Memory B cell (primary cell): ENCODE data around the gene FARP1.
A peak's percentile ranks its signal among the peaks of the same experiment; 100 is the strongest.

Source experiments
- ATAC-seq: fragments of 150-1000 bp; cut with Tn5 transposase; 2 replicates; pipeline ENCODE4 v1.10.0; 2021; ENCODE audit warnings: low read depth, mild to moderate bottlenecking, moderate library complexity
- DNase-seq, 2 donors: peaks; one replicate each; pipeline ENCODE4 v3.0.0; 2022; ENCODE audit warnings: low spot score in 2 of 2
- H3K27ac Mint-ChIP-seq: one replicate; pipeline ENCODE4 v1.8.0; 2022; ENCODE audit warnings: mild to moderate bottlenecking, moderate library complexity, mixed read lengths
- H3K27me3 Mint-ChIP-seq: one replicate; pipeline ENCODE4 v1.8.0; 2022; ENCODE audit warnings: mixed read lengths
- H3K36me3 Mint-ChIP-seq: one replicate; pipeline ENCODE4 v1.8.0; 2022; ENCODE audit warnings: mild to moderate bottlenecking, mixed read lengths
- H3K4me1 Mint-ChIP-seq: one replicate; pipeline ENCODE4 v1.8.0; 2022; ENCODE audit warnings: mixed read lengths
- H3K4me3 Mint-ChIP-seq: one replicate; pipeline ENCODE4 v1.8.0; 2022; ENCODE audit warnings: mild to moderate bottlenecking, moderate library complexity, mixed read lengths
- H3K9me3 Mint-ChIP-seq: one replicate; pipeline ENCODE4 v1.8.0; 2022; ENCODE audit warnings: mixed read lengths

FARP1 gene

GRCh38 chr13:98441056-98441676 is 298.3 kb downstream of the FARP1 start:
- H3K4me3 Mint-ChIP-seq = no peak overlapping the region
- DNase-seq (no peak), ATAC-seq (no peak)
- H3K4me1 Mint-ChIP-seq = peaks cover 15% of the 10 kb centered on the region
- no peaks in the 10 kb centered on the region for H3K36me3 Mint-ChIP-seq
- no peak overlapping the region for H3K27ac Mint-ChIP-seq
- peaks cover 7% of the 10 kb centered on the region for H3K27me3 Mint-ChIP-seq
- no peaks in the 10 kb centered on the region for H3K9me3 Mint-ChIP-seq

GRCh38 chr13:98442391-98443230 is 299.7 kb downstream of the FARP1 start:
- Mint-ChIP-seq H3K9me3 (no peaks in the 10 kb centered on the region), H3K27me3 (peaks cover 2% of the 10 kb centered on the region), H3K27ac (peak overlapping the region; percentile 15), H3K4me3 (no peak overlapping the region), H3K36me3 (no peaks in the 10 kb centered on the region), H3K4me1 (peaks cover 15% of the 10 kb centered on the region)
- DNase-seq = no peak
- no peak for ATAC-seq

GRCh38 chr13:98443329-98443728 is 300.4 kb downstream of the FARP1 start:
- Mint-ChIP-seq H3K36me3 (no peaks in the 10 kb centered on the region), H3K27ac (peak overlapping the region; percentile 35), H3K4me1 (peaks cover 16% of the 10 kb centered on the region), H3K4me3 (no peak overlapping the region), H3K9me3 (no peaks in the 10 kb centered on the region), H3K27me3 (peaks cover 2% of the 10 kb centered on the region)
- no peak for DNase-seq
- no peak for ATAC-seq

GRCh38 chr13:98443800-98444325 is 301.0 kb downstream of the FARP1 start:
- ATAC-seq (no peak), DNase-seq (no peak)
- no peak overlapping the region for H3K27ac Mint-ChIP-seq
- H3K9me3 Mint-ChIP-seq = no peaks in the 10 kb centered on the region
- no peak overlapping the region for H3K4me3 Mint-ChIP-seq
- peaks cover 22% of the 10 kb centered on the region for H3K4me1 Mint-ChIP-seq
- H3K27me3 Mint-ChIP-seq = no peaks in the 10 kb centered on the region
- no peaks in the 10 kb centered on the region for H3K36me3 Mint-ChIP-seq

- no peak for DNase-seq
- Mint-ChIP-seq H3K27me3 (no peaks in the 10 kb centered on the region), H3K4me3 (no peak overlapping the region)
These were observed 301.5 kb downstream of the FARP1 start for GRCh38 chr13:98444381-98444780.

GRCh38 chr13:98445340-98446233 is 302.7 kb downstream of the FARP1 start:
- no peaks in the 10 kb centered on the region for H3K27me3 Mint-ChIP-seq
- H3K36me3 Mint-ChIP-seq = no peaks in the 10 kb centered on the region
- peak; percentile 87 for ATAC-seq
- peak; percentile 79 to 89 for DNase-seq
- peak overlapping the region; percentile 76 for H3K4me3 Mint-ChIP-seq
- peak overlapping the region; percentile 68 for H3K27ac Mint-ChIP-seq
- no peaks in the 10 kb centered on the region for H3K9me3 Mint-ChIP-seq
- H3K4me1 Mint-ChIP-seq = peaks cover 24% of the 10 kb centered on the region

More at GRCh38 chr13:98444381-98444780, 301.5 kb downstream of the FARP1 start:
- Mint-ChIP-seq H3K27ac (no peak overlapping the region), H3K4me1 (peaks cover 24% of the 10 kb centered on the region), H3K9me3 (no peaks in the 10 kb centered on the region), H3K36me3 (no peaks in the 10 kb centered on the region)
- ATAC-seq = no peak

- peak overlapping the region; percentile 68 for H3K27ac Mint-ChIP-seq
- no peaks in the 10 kb centered on the region for H3K27me3 Mint-ChIP-seq
- H3K36me3 Mint-ChIP-seq = no peaks in the 10 kb centered on the region
- ATAC-seq (no peak), DNase-seq (no peak)
- H3K9me3 Mint-ChIP-seq = no peaks in the 10 kb centered on the region
- H3K4me1 Mint-ChIP-seq = peaks cover 24% of the 10 kb centered on the region
- H3K4me3 Mint-ChIP-seq = no peak overlapping the region
These were observed 303.3 kb downstream of the FARP1 start for GRCh38 chr13:98446234-98446621.

- H3K9me3 Mint-ChIP-seq = no peaks in the 10 kb centered on the region
- H3K4me3 Mint-ChIP-seq = no peak overlapping the region
- DNase-seq (no peak), ATAC-seq (no peak)
- no peaks in the 10 kb centered on the region for H3K27me3 Mint-ChIP-seq
- peak overlapping the region; percentile 68 for H3K27ac Mint-ChIP-seq
- H3K36me3 Mint-ChIP-seq = peaks cover 6% of the 10 kb centered on the region
- peaks cover 24% of the 10 kb centered on the region for H3K4me1 Mint-ChIP-seq
These were observed 304.2 kb downstream of the FARP1 start for GRCh38 chr13:98447130-98447529.

GRCh38 chr13:98447881-98448641 is 305.2 kb downstream of the FARP1 start:
- no peaks in the 10 kb centered on the region for H3K9me3 Mint-ChIP-seq
- DNase-seq = peak; percentile 30 to 37

GRCh38 chr13:98448642-98448928 is 305.7 kb downstream of the FARP1 start:
- peaks cover 14% of the 10 kb centered on the region for H3K36me3 Mint-ChIP-seq
- peaks cover 24% of the 10 kb centered on the region for H3K4me1 Mint-ChIP-seq
- DNase-seq (no peak), ATAC-seq (peak; percentile 31)
- peak overlapping the region; percentile 62 for H3K27ac Mint-ChIP-seq
- no peak overlapping the region for H3K4me3 Mint-ChIP-seq
- no peaks in the 10 kb centered on the region for H3K9me3 Mint-ChIP-seq
- no peaks in the 10 kb centered on the region for H3K27me3 Mint-ChIP-seq

More at GRCh38 chr13:98447881-98448641, 305.2 kb downstream of the FARP1 start:
- H3K27ac Mint-ChIP-seq = peak overlapping the region; percentile 68
- no peak overlapping the region for H3K4me3 Mint-ChIP-seq
- H3K27me3 Mint-ChIP-seq = no peaks in the 10 kb centered on the region
- peak; percentile 48 for ATAC-seq
- H3K4me1 Mint-ChIP-seq = peaks cover 24% of the 10 kb centered on the region
- peaks cover 12% of the 10 kb centered on the region for H3K36me3 Mint-ChIP-seq

- peaks cover 22% of the 10 kb centered on the region for H3K4me1 Mint-ChIP-seq
- no peak for DNase-seq
These were observed 306.4 kb downstream of the FARP1 start for GRCh38 chr13:98449273-98449672.

GRCh38 chr13:98450026-98450425 is 307.1 kb downstream of the FARP1 start:
- H3K9me3 Mint-ChIP-seq = no peaks in the 10 kb centered on the region
- peaks cover 18% of the 10 kb centered on the region for H3K4me1 Mint-ChIP-seq
- peak overlapping the region; percentile 50 for H3K27ac Mint-ChIP-seq
- no peaks in the 10 kb centered on the region for H3K27me3 Mint-ChIP-seq
- peaks cover 19% of the 10 kb centered on the region for H3K36me3 Mint-ChIP-seq
- no peak for ATAC-seq
- no peak for DNase-seq
- no peak overlapping the region for H3K4me3 Mint-ChIP-seq

More at GRCh38 chr13:98449273-98449672, 306.4 kb downstream of the FARP1 start:
- Mint-ChIP-seq H3K9me3 (no peaks in the 10 kb centered on the region), H3K36me3 (peaks cover 14% of the 10 kb centered on the region), H3K27ac (peak overlapping the region; percentile 62), H3K4me3 (no peak overlapping the region), H3K27me3 (no peaks in the 10 kb centered on the region)
- no peak for ATAC-seq

GRCh38 chr13:98450539-98451111 is 307.7 kb downstream of the FARP1 start:
- no peak for DNase-seq
- peaks cover 13% of the 10 kb centered on the region for H3K4me1 Mint-ChIP-seq
- no peaks in the 10 kb centered on the region for H3K9me3 Mint-ChIP-seq
- ATAC-seq = no peak
- no peak overlapping the region for H3K27ac Mint-ChIP-seq
- peaks cover 21% of the 10 kb centered on the region for H3K36me3 Mint-ChIP-seq
- no peak overlapping the region for H3K4me3 Mint-ChIP-seq
- no peaks in the 10 kb centered on the region for H3K27me3 Mint-ChIP-seq
